GM23338 (cell line): ENCODE measurements around the gene INPP5D. TPM values are rescaled to one million over a fixed set of nuclear protein-coding genes. Genes with fewer than 3 reads are reported as not detected.

Experiments used
- ATAC-seq: fragments of 200-7000 bp; cut with Tn5 transposase; 3 replicates; pipeline ENCODE4 v1.9.1; 2020
- DNase-seq: peaks from one replicate; pipeline ENCODE4 v3.0.0-alpha.2; 2015; ENCODE audit warnings: low spot score
- H2AFZ ChIP-seq: fragments of 200-600 bp; sonication (generic); 2 replicates; pipeline ENCODE4 v1.8.0; 2016; ENCODE audit warnings: antibody characterized with exemption, mild to moderate bottlenecking, moderate library complexity
- H3F3A ChIP-seq: fragments of 200-600 bp; sonication (generic); replicated peaks from 2 replicates; pipeline ENCODE4 v1.8.0; 2017; ENCODE audit warnings: antibody characterized with exemption, mixed run types, low read depth
- H3K27ac ChIP-seq: fragments of 200-600 bp; sonication (generic); 2 replicates; pipeline ENCODE4 v1.6.1; 2016; ENCODE audit warnings: low read depth
- H3K27me3 ChIP-seq: fragments of 200-600 bp; sonication (generic); 2 replicates; pipeline ENCODE4 v1.8.0; 2016; ENCODE audit warnings: mild to moderate bottlenecking, mixed run types, moderate library complexity; ENCODE audit not compliant: insufficient read depth
- H3K36me3 ChIP-seq: fragments of 200-600 bp; sonication (generic); 2 replicates; pipeline ENCODE4 v1.8.0; 2016; ENCODE audit warnings: mild to moderate bottlenecking; ENCODE audit not compliant: insufficient read depth
- H3K4me1 ChIP-seq: fragments of 200-600 bp; sonication (generic); 2 replicates; pipeline ENCODE4 v1.8.0; 2016; ENCODE audit warnings: mild to moderate bottlenecking, moderate library complexity; ENCODE audit not compliant: insufficient read depth
- H3K4me2 ChIP-seq: fragments of 200-600 bp; sonication (generic); 2 replicates; pipeline ENCODE4 v1.7.1; 2017; ENCODE audit warnings: mixed run types
- H3K4me3 ChIP-seq: fragments of 200-600 bp; sonication (generic); 2 replicates; pipeline ENCODE4 v1.6.1; 2016; ENCODE audit warnings: mixed run types
- H3K79me2 ChIP-seq: fragments of 200-600 bp; sonication (generic); replicated peaks from 2 replicates; pipeline ENCODE4 v1.8.0; 2017; ENCODE audit warnings: mild to moderate bottlenecking; ENCODE audit not compliant: insufficient read depth
- H3K9me2 ChIP-seq: fragments of 200-600 bp; sonication (generic); 2 replicates; pipeline ENCODE4 v1.8.0; 2017; ENCODE audit not compliant: insufficient read depth
- H4K20me1 ChIP-seq: fragments of 200-600 bp; sonication (generic); replicated peaks from 2 replicates; pipeline ENCODE4 v1.8.0; 2017; ENCODE audit warnings: mild to moderate bottlenecking; ENCODE audit not compliant: insufficient read depth
- H3K27ac Mint-ChIP-seq: 2 replicates; pipeline ENCODE4 v1.8.0; 2020; ENCODE audit warnings: inconsistent platforms, mild to moderate bottlenecking, moderate library complexity, mixed read lengths
- H3K27me3 Mint-ChIP-seq: 3 replicates; pipeline ENCODE4 v1.8.0; 2022; ENCODE audit warnings: low read depth, mild to moderate bottlenecking, moderate library complexity, mixed read lengths, inconsistent platforms; ENCODE audit not compliant: insufficient read depth, poor library complexity
- H3K36me3 Mint-ChIP-seq: 3 replicates; pipeline ENCODE4 v1.8.0; 2021; ENCODE audit warnings: low read depth, mild to moderate bottlenecking, inconsistent platforms, moderate library complexity, mixed read lengths
- H3K4me1 Mint-ChIP-seq: 3 replicates; pipeline ENCODE4 v1.8.0; 2020; ENCODE audit warnings: mild to moderate bottlenecking, inconsistent platforms, mixed read lengths
- H3K4me3 Mint-ChIP-seq: 3 replicates; pipeline ENCODE4 v1.8.0; 2021; ENCODE audit warnings: moderate library complexity, mild to moderate bottlenecking, inconsistent platforms, mixed read lengths
- H3K9me3 Mint-ChIP-seq: 3 replicates; pipeline ENCODE4 v1.8.0; 2020; ENCODE audit warnings: moderate library complexity, mild to moderate bottlenecking, inconsistent platforms, mixed read lengths
- CREB1 ChIP-seq: fragments of 250-450 bp; sonication (Bioruptor Pico); IDR thresholded peaks from 2 replicates; pipeline ENCODE4 v1.5.0; 2020; ENCODE audit warnings: low read depth, mild to moderate bottlenecking, moderate library complexity
- CTCF ChIP-seq, 2 experiments: fragments of 200-600 bp in 1 of 2; sonication (generic) in 1 of 2; conservative IDR thresholded peaks; 2 replicates each; pipeline versions ENCODE4 v1.5.1 to v1.6.1; 2016 to 2017; ENCODE audit warnings: antibody characterized with exemption in 2 of 2, low read depth in 2 of 2, mild to moderate bottlenecking in 2 of 2, moderate library complexity in 1 of 2
- ETS1 ChIP-seq: IDR thresholded peaks from 2 replicates; pipeline ENCODE4 v1.6.1; 2016; ENCODE audit warnings: antibody characterized with exemption
- EZH2 ChIP-seq: fragments of 200-600 bp; sonication (generic); IDR thresholded peaks from one replicate; pipeline ENCODE4 v1.8.0; 2017; ENCODE audit warnings: antibody characterized with exemption, mild to moderate bottlenecking, low read depth; ENCODE audit not compliant: unreplicated experiment
- EZH2phosphoT487 ChIP-seq: fragments of 200-600 bp; sonication (generic); IDR thresholded peaks from one replicate; pipeline ENCODE4 v1.8.1; 2018; ENCODE audit warnings: antibody characterized with exemption; ENCODE audit not compliant: unreplicated experiment
- JUNB ChIP-seq: IDR thresholded peaks from one replicate; pipeline ENCODE4 v1.6.1; 2016; ENCODE audit warnings: antibody characterized with exemption; ENCODE audit not compliant: unreplicated experiment
- NANOG ChIP-seq: IDR thresholded peaks from 2 replicates; pipeline ENCODE4 v1.6.1; 2016; ENCODE audit warnings: antibody characterized with exemption, borderline replicate concordance
- POLR2AphosphoS5 ChIP-seq: IDR thresholded peaks from 2 replicates; pipeline ENCODE4 v1.6.1; 2016; ENCODE audit warnings: antibody characterized with exemption, low read depth
- STAT1 ChIP-seq: IDR thresholded peaks from one replicate; pipeline ENCODE4 v1.6.1; 2016; ENCODE audit warnings: antibody characterized with exemption; ENCODE audit not compliant: unreplicated experiment
- ZNF114 ChIP-seq: fragments of 250-450 bp; sonication (Bioruptor Pico); IDR thresholded peaks from 2 replicates; pipeline ENCODE4 v1.5.0; 2020; ENCODE audit warnings: mild to moderate bottlenecking, moderate library complexity
- ZNF331 ChIP-seq: fragments of 250-450 bp; sonication (Bioruptor Pico); IDR thresholded peaks from 2 replicates; pipeline ENCODE4 v1.5.0; 2020; ENCODE audit warnings: low read depth, mild to moderate bottlenecking, moderate library complexity
- ZNF462 ChIP-seq: fragments of 250-450 bp; sonication (Bioruptor Pico); IDR thresholded peaks from 2 replicates; pipeline ENCODE4 v1.5.0; 2020; ENCODE audit warnings: mild to moderate bottlenecking, moderate library complexity
- polyA plus RNA-seq: library from polyadenylated mRNA; unstranded; fragments of >200 nt; fragmentation: Nextera tagmentation; extraction: Ambion mirVana; gene quantifications from 2 replicates; pipeline ENCODE4 v1.2.1, GENCODE V29; 2016
- total RNA-seq: library from RNA; depleted of rRNA; stranded (reverse); fragments of >200 nt; shearing (Covaris generic); gene quantifications from 2 replicates; pipeline ENCODE4 v1.2.3, GENCODE V29; 2014
- TF ChIP-seq, protein P1 (sequence below): IDR thresholded peaks from one replicate; pipeline ENCODE4 v1.6.1; 2018; ENCODE audit warnings: antibody characterized with exemption; ENCODE audit not compliant: unreplicated experiment

Gene INPP5D
- total and polyA plus RNA-seq, 2 experiments from 2014 or later: 6.6 to 8.3 TPM

- ATAC-seq: no peak
- Histone ChIP-seq H3K4me1 (peaks cover 7% of the 10 kb centered on the region), H3K4me2 (no peak overlapping the region), H3F3A (no peaks in the 10 kb centered on the region), H3K9me2 (peaks cover 7% of the 10 kb centered on the region; the same call in 1 of the 2 replicates), H3K79me2 (no peaks in the 10 kb centered on the region), H3K4me3 (no peak overlapping the region), H2AFZ (no peak overlapping the region), H3K27me3 (no peaks in the 10 kb centered on the region), H3K36me3 (no peaks in the 10 kb centered on the region), H4K20me1 (no peaks in the 10 kb centered on the region), H3K27ac (no peak overlapping the region)
- peaks cover 15% of the 10 kb centered on the region for H3K27me3 Mint-ChIP-seq
- no peak for TF ChIP-seq POLR2AphosphoS5
- no peak for TF ChIP-seq JUNB
- TF ChIP-seq EZH2: no peak
- TF ChIP-seq STAT1: no peak
- no peak for TF ChIP-seq CREB1 (CRISPR knock-in tag)
- TF ChIP-seq EZH2phosphoT487: no peak
- TF ChIP-seq ETS1: no peak
- TF ChIP-seq, protein P1, sequence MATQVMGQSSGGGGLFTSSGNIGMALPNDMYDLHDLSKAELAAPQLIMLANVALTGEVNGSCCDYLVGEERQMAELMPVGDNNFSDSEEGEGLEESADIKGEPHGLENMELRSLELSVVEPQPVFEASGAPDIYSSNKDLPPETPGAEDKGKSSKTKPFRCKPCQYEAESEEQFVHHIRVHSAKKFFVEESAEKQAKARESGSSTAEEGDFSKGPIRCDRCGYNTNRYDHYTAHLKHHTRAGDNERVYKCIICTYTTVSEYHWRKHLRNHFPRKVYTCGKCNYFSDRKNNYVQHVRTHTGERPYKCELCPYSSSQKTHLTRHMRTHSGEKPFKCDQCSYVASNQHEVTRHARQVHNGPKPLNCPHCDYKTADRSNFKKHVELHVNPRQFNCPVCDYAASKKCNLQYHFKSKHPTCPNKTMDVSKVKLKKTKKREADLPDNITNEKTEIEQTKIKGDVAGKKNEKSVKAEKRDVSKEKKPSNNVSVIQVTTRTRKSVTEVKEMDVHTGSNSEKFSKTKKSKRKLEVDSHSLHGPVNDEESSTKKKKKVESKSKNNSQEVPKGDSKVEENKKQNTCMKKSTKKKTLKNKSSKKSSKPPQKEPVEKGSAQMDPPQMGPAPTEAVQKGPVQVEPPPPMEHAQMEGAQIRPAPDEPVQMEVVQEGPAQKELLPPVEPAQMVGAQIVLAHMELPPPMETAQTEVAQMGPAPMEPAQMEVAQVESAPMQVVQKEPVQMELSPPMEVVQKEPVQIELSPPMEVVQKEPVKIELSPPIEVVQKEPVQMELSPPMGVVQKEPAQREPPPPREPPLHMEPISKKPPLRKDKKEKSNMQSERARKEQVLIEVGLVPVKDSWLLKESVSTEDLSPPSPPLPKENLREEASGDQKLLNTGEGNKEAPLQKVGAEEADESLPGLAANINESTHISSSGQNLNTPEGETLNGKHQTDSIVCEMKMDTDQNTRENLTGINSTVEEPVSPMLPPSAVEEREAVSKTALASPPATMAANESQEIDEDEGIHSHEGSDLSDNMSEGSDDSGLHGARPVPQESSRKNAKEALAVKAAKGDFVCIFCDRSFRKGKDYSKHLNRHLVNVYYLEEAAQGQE: no peak
- no peak for TF ChIP-seq ZNF114 (CRISPR knock-in tag)
- no peak for TF ChIP-seq ZNF462 (CRISPR knock-in tag)
- TF ChIP-seq CTCF (conservative IDR thresholded peaks at IDR 0.05; ENCODE audit: low read depth in 2 of 2): no peak
- no peak for TF ChIP-seq NANOG
- TF ChIP-seq ZNF331: no peak
- no peaks in the 10 kb centered on the region; the same call in 2 of the 3 replicates for H3K36me3 Mint-ChIP-seq
- peaks cover 24% of the 10 kb centered on the region for H3K4me1 Mint-ChIP-seq
- no peak overlapping the region for H3K4me3 Mint-ChIP-seq
- H3K9me3 Mint-ChIP-seq: no peaks in the 10 kb centered on the region
- H3K27ac Mint-ChIP-seq: no peak overlapping the region
- no peak for DNase-seq
Observed at GRCh38 chr2:233044974-233045605, 15.1 kb upstream of the INPP5D start.
